Measurements from ENCODE around the gene AXIN1. TPM values are rescaled to one million over a fixed set of nuclear protein-coding genes. Genes with fewer than 3 reads are reported as not detected.

Gene AXIN1
- total and polyA plus RNA-seq, 9 of the 15 experiments (the other 6 are each of a cell fraction or from before 2014, with no cell fraction given) = 0.42 to 58.0 (median 25.9) TPM

GRCh38 chr16:386641-387156, 34.2 kb upstream of the AXIN1 start (continued):
- TF ChIP-seq POLR2AphosphoS5 (IDR thresholded peaks at IDR 0.05; ENCODE audit: control insufficient read depth, insufficient read depth, low read depth, low read length) (no peak), HSF4 (CRISPR knock-in tag; IDR thresholded peaks at IDR 0.05; ENCODE audit: borderline replicate concordance) (no peak), RAD21 (CRISPR knock-in tag; conservative IDR thresholded peaks at IDR 0.05 in 1 of 2, IDR thresholded peaks at IDR 0.05 in 1 of 2) (peak in 1 of 2 experiments; percentile 31; a peak in 2 of 4 replicates), PTBP1 (IDR thresholded peaks at IDR 0.05; ENCODE audit: low read depth, low read length) (no peak), SUPT5H (IDR thresholded peaks at IDR 0.05) (no peak), ZNF644 (tag; IDR thresholded peaks at IDR 0.05; ENCODE audit: low read depth) (peak; percentile 62; the same call in 1 of the 2 replicates), BRD9 (IDR thresholded peaks at IDR 0.05; ENCODE audit: low read depth, partially characterized antibody) (peak; percentile 23), TCFL5 (CRISPR knock-in tag; conservative IDR thresholded peaks at IDR 0.05) (no peak), ZBTB8A (IDR thresholded peaks at IDR 0.05; ENCODE audit: partially characterized antibody) (no peak), KDM1A (IDR thresholded peaks at IDR 0.05) (no peak), ZNF165 (CRISPR knock-in tag; IDR thresholded peaks at IDR 0.05; ENCODE audit: borderline replicate concordance) (no peak), ETV1 (tag; conservative IDR thresholded peaks at IDR 0.05; ENCODE audit: low read depth) (no peak), POLR2AphosphoS2 (IDR thresholded peaks at IDR 0.05; ENCODE audit: low read length) (no peak), BMI1 (IDR thresholded peaks at IDR 0.05; ENCODE audit: low read length) (no peak), ZKSCAN3 (CRISPR knock-in tag; IDR thresholded peaks at IDR 0.05) (no peak), YY1 (IDR thresholded peaks at IDR 0.05; ENCODE audit: borderline replicate concordance in 1 of 3, control insufficient read depth in 1 of 3, extremely low read depth in 1 of 3, insufficient read depth in 3 of 3, insufficient read length in 1 of 3, insufficient replicate concordance in 2 of 3, low read depth in 1 of 3, low read length in 2 of 3) (peak in 1 of 3 experiments; percentile 57)
- TF ChIP-seq, protein P1, sequence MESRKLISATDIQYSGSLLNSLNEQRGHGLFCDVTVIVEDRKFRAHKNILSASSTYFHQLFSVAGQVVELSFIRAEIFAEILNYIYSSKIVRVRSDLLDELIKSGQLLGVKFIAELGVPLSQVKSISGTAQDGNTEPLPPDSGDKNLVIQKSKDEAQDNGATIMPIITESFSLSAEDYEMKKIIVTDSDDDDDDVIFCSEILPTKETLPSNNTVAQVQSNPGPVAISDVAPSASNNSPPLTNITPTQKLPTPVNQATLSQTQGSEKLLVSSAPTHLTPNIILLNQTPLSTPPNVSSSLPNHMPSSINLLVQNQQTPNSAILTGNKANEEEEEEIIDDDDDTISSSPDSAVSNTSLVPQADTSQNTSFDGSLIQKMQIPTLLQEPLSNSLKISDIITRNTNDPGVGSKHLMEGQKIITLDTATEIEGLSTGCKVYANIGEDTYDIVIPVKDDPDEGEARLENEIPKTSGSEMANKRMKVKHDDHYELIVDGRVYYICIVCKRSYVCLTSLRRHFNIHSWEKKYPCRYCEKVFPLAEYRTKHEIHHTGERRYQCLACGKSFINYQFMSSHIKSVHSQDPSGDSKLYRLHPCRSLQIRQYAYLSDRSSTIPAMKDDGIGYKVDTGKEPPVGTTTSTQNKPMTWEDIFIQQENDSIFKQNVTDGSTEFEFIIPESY (CRISPR knock-in tag; IDR thresholded peaks at IDR 0.05) = peak; percentile 70; the same call in 1 of the 2 replicates
- TF ChIP-seq, protein P2, sequence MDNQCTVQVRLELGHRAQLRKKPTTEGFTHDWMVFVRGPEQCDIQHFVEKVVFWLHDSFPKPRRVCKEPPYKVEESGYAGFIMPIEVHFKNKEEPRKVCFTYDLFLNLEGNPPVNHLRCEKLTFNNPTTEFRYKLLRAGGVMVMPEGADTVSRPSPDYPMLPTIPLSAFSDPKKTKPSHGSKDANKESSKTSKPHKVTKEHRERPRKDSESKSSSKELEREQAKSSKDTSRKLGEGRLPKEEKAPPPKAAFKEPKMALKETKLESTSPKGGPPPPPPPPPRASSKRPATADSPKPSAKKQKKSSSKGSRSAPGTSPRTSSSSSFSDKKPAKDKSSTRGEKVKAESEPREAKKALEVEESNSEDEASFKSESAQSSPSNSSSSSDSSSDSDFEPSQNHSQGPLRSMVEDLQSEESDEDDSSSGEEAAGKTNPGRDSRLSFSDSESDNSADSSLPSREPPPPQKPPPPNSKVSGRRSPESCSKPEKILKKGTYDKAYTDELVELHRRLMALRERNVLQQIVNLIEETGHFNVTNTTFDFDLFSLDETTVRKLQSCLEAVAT (IDR thresholded peaks at IDR 0.05) = peak in 1 of 2 experiments; percentile 74; a peak in 2 of 4 replicates
- TF ChIP-seq, protein P3, sequence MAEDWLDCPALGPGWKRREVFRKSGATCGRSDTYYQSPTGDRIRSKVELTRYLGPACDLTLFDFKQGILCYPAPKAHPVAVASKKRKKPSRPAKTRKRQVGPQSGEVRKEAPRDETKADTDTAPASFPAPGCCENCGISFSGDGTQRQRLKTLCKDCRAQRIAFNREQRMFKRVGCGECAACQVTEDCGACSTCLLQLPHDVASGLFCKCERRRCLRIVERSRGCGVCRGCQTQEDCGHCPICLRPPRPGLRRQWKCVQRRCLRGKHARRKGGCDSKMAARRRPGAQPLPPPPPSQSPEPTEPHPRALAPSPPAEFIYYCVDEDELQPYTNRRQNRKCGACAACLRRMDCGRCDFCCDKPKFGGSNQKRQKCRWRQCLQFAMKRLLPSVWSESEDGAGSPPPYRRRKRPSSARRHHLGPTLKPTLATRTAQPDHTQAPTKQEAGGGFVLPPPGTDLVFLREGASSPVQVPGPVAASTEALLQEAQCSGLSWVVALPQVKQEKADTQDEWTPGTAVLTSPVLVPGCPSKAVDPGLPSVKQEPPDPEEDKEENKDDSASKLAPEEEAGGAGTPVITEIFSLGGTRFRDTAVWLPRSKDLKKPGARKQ (CRISPR knock-in tag; IDR thresholded peaks at IDR 0.05) = 0 out of 2 replicates have a peak, but pooled peaks have one; percentile 71
- TF ChIP-seq, protein P4, sequence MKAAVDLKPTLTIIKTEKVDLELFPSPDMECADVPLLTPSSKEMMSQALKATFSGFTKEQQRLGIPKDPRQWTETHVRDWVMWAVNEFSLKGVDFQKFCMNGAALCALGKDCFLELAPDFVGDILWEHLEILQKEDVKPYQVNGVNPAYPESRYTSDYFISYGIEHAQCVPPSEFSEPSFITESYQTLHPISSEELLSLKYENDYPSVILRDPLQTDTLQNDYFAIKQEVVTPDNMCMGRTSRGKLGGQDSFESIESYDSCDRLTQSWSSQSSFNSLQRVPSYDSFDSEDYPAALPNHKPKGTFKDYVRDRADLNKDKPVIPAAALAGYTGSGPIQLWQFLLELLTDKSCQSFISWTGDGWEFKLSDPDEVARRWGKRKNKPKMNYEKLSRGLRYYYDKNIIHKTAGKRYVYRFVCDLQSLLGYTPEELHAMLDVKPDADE (conservative IDR thresholded peaks at IDR 0.05; ENCODE audit: control insufficient read depth, low read depth, low read length) = no peak

Measured in K562 (cell line).